WTC11 (cell line): ENCODE results near the gene MRC2.

ENCODE experiments used
- ATF6 ChIP-seq: sonication (generic); formaldehyde crosslinking; IDR thresholded peaks from 2 replicates; pipeline ENCODE4 v1.8.1; 2023; ENCODE audit warnings: mild to moderate bottlenecking, missing genetic modification reagents
- CDX4 ChIP-seq: fragments of 250-450 bp; sonication (Bioruptor Pico); IDR thresholded peaks from 2 replicates; pipeline ENCODE4 v1.9.0; 2021; ENCODE audit warnings: moderate library complexity, mild to moderate bottlenecking, inconsistent platforms, borderline replicate concordance
- CTCF ChIP-seq: fragments of 200-600 bp; IDR thresholded peaks from 2 replicates; pipeline ENCODE4 v1.8.0; 2022; ENCODE audit warnings: antibody characterized with exemption
- E2F1 ChIP-seq: sonication (generic); formaldehyde crosslinking; IDR thresholded peaks from 2 replicates; pipeline ENCODE4 v1.8.0; 2022; ENCODE audit warnings: mild to moderate bottlenecking, missing genetic modification reagents
- FOXP4 ChIP-seq: sonication (generic); formaldehyde crosslinking; IDR thresholded peaks from 2 replicates; pipeline ENCODE4 v1.8.0; 2022; ENCODE audit warnings: mild to moderate bottlenecking, missing genetic modification reagents
- IRF1 ChIP-seq: sonication (generic); formaldehyde crosslinking; IDR thresholded peaks from 2 replicates; pipeline ENCODE4 v1.8.0; 2023; ENCODE audit warnings: missing genetic modification reagents
- JAZF1 ChIP-seq: fragments of 250-450 bp; sonication (Bioruptor Pico); IDR thresholded peaks from 2 replicates; pipeline ENCODE4 v1.9.0; 2021; ENCODE audit warnings: moderate library complexity, mild to moderate bottlenecking, inconsistent platforms
- MAX ChIP-seq: sonication (generic); formaldehyde crosslinking; IDR thresholded peaks from 2 replicates; pipeline ENCODE4 v1.8.0; 2022; ENCODE audit warnings: mild to moderate bottlenecking, missing genetic modification reagents
- MLX ChIP-seq: sonication (generic); formaldehyde crosslinking; IDR thresholded peaks from 2 replicates; pipeline ENCODE4 v1.8.1; 2023; ENCODE audit warnings: mild to moderate bottlenecking, missing genetic modification reagents, moderate library complexity
- NR2C2 ChIP-seq: sonication (generic); formaldehyde crosslinking; IDR thresholded peaks from 2 replicates; pipeline ENCODE4 v1.8.0; 2022; ENCODE audit warnings: mild to moderate bottlenecking, missing genetic modification reagents
- NR3C1 ChIP-seq: sonication (generic); formaldehyde crosslinking; conservative IDR thresholded peaks from 2 replicates; pipeline ENCODE4 v1.8.1; 2023; ENCODE audit warnings: low read depth, mild to moderate bottlenecking, missing genetic modification reagents
- SOX15 ChIP-seq: fragments of 250-450 bp; sonication (Bioruptor Pico); IDR thresholded peaks from 2 replicates; pipeline ENCODE4 v1.9.0; 2021; ENCODE audit warnings: mild to moderate bottlenecking
- TCF7 ChIP-seq: sonication (generic); formaldehyde crosslinking; IDR thresholded peaks from 2 replicates; pipeline ENCODE4 v1.8.0; 2022; ENCODE audit warnings: mild to moderate bottlenecking, low read depth, missing genetic modification reagents, moderate library complexity
- ZNF512 ChIP-seq: sonication (generic); formaldehyde crosslinking; IDR thresholded peaks from 2 replicates; pipeline ENCODE4 v1.8.1; 2022; ENCODE audit warnings: missing genetic modification reagents, borderline replicate concordance

- TF ChIP-seq CTCF (no peak), MAX (CRISPR knock-in tag) (no peak), MLX (no peak), CDX4 (CRISPR knock-in tag) (no peak), FOXP4 (no peak), E2F1 (CRISPR knock-in tag) (no peak), ZNF512 (CRISPR knock-in tag) (no peak), TCF7 (CRISPR knock-in tag) (no peak), NR2C2 (CRISPR knock-in tag) (no peak), NR3C1 (CRISPR knock-in tag) (no peak), IRF1 (CRISPR knock-in tag) (no peak), SOX15 (CRISPR knock-in tag) (no peak), ATF6 (CRISPR knock-in tag) (no peak), JAZF1 (no peak)
These were observed 42.8 kb downstream of the MRC2 start for GRCh38 chr17:62670202-62670821.
